ENCODE data around the gene SPTLC3. TPM values are rescaled to one million over a fixed set of nuclear protein-coding genes. Genes with fewer than 3 reads are reported as not detected.
A peak's percentile ranks its signal among the peaks of the same experiment; 100 is the strongest.

The SPTLC3 gene
- total RNA-seq, 1 experiment from 2014 or later, result 7.5 TPM

GRCh38 chr20:13102694-13103093 is 93.9 kb downstream of the SPTLC3 start:
- CTCF ChIA-PET, result interaction anchor here (0.6 kb wide), 1 partner anchor 11 kb away, joined by 3 read pairs; no protein-coding TSS in a partner anchor
- no peak for DNase-seq
- no peak for TF ChIP-seq CTCF (IDR thresholded peaks at IDR 0.05; ENCODE audit: unreplicated experiment)
- no peak overlapping the region for H3K4me3 Mint-ChIP-seq (ENCODE audit: low read depth, unreplicated experiment)
- intact Hi-C loops (cut with micrococcal nuclease; ENCODE audit: unreplicated experiment), result loop anchor here (10.0 kb wide), 1 partner anchor 98 kb away; the partner anchor contains the start of gene SPTLC3
- no TSS peak for BruUV-seq (replicated peaks)
- no peak overlapping the region for H3K27ac Mint-ChIP-seq (ENCODE audit: unreplicated experiment)
- no peaks in the 10 kb centered on the region for H3K9me3 Mint-ChIP-seq (ENCODE audit: low read depth, unreplicated experiment)
- no peaks in the 10 kb centered on the region for H3K27me3 Mint-ChIP-seq (ENCODE audit: unreplicated experiment)
- H3K4me1 Mint-ChIP-seq (ENCODE audit: low read depth, unreplicated experiment), result peaks cover 7% of the 10 kb centered on the region
- H3K36me3 Mint-ChIP-seq (ENCODE audit: insufficient read depth, unreplicated experiment), result no peaks in the 10 kb centered on the region

GRCh38 chr20:13105039-13105438 is 96.3 kb downstream of the SPTLC3 start:
- H3K9me3 Mint-ChIP-seq (ENCODE audit: low read depth, unreplicated experiment), result no peaks in the 10 kb centered on the region
- H3K4me3 Mint-ChIP-seq (ENCODE audit: low read depth, unreplicated experiment), result no peak overlapping the region
- CTCF ChIA-PET, result no interaction called here
- DNase-seq, result no peak
- intact Hi-C loops (cut with micrococcal nuclease; ENCODE audit: unreplicated experiment), result loop anchor here (10.0 kb wide), 1 partner anchor 100 kb away; the partner anchor contains the start of gene SPTLC3
- BruUV-seq (replicated peaks), result no TSS peak
- no peaks in the 10 kb centered on the region for H3K27me3 Mint-ChIP-seq (ENCODE audit: unreplicated experiment)
- H3K27ac Mint-ChIP-seq (ENCODE audit: unreplicated experiment), result no peak overlapping the region
- peaks cover 7% of the 10 kb centered on the region for H3K4me1 Mint-ChIP-seq (ENCODE audit: low read depth, unreplicated experiment)
- H3K36me3 Mint-ChIP-seq (ENCODE audit: insufficient read depth, unreplicated experiment), result no peaks in the 10 kb centered on the region
- no peak for TF ChIP-seq CTCF (IDR thresholded peaks at IDR 0.05; ENCODE audit: unreplicated experiment)

- CTCF ChIA-PET, result no interaction called here
- intact Hi-C loops (cut with micrococcal nuclease; ENCODE audit: unreplicated experiment), result loop anchor here (1.0 to 10.0 kb wide), 3 partner anchors 101 to 181 kb away; partner anchors contain the start of gene SPTLC3
Measured at GRCh38 chr20:13105864-13106457, 97.2 kb downstream of the SPTLC3 start.

GRCh38 chr20:13109658-13110057 is 100.9 kb downstream of the SPTLC3 start:
- BruUV-seq (replicated peaks), result no TSS peak
- no peak for TF ChIP-seq CTCF (IDR thresholded peaks at IDR 0.05; ENCODE audit: unreplicated experiment)
- H3K27me3 Mint-ChIP-seq (ENCODE audit: unreplicated experiment), result no peaks in the 10 kb centered on the region
- intact Hi-C loops (cut with micrococcal nuclease; ENCODE audit: unreplicated experiment), result loop anchor here (10.0 kb wide), 2 partner anchors 105 to 655 kb away; partner anchors contain the start of gene SPTLC3
- no peak for DNase-seq
- no peaks in the 10 kb centered on the region for H3K4me1 Mint-ChIP-seq (ENCODE audit: low read depth, unreplicated experiment)
- CTCF ChIA-PET, result no interaction called here
- H3K9me3 Mint-ChIP-seq (ENCODE audit: low read depth, unreplicated experiment), result no peaks in the 10 kb centered on the region
- H3K27ac Mint-ChIP-seq (ENCODE audit: unreplicated experiment), result no peak overlapping the region
- H3K4me3 Mint-ChIP-seq (ENCODE audit: low read depth, unreplicated experiment), result no peak overlapping the region
- H3K36me3 Mint-ChIP-seq (ENCODE audit: insufficient read depth, unreplicated experiment), result no peaks in the 10 kb centered on the region

More at GRCh38 chr20:13105864-13106457, 97.2 kb downstream of the SPTLC3 start:
- Mint-ChIP-seq H3K4me1 (ENCODE audit: low read depth, unreplicated experiment) (peaks cover 7% of the 10 kb centered on the region), H3K27me3 (ENCODE audit: unreplicated experiment) (no peaks in the 10 kb centered on the region), H3K27ac (ENCODE audit: unreplicated experiment) (no peak overlapping the region), H3K36me3 (ENCODE audit: insufficient read depth, unreplicated experiment) (no peaks in the 10 kb centered on the region), H3K9me3 (ENCODE audit: low read depth, unreplicated experiment) (no peaks in the 10 kb centered on the region), H3K4me3 (ENCODE audit: low read depth, unreplicated experiment) (no peak overlapping the region)
- no peak for DNase-seq
- peak; percentile 26 for TF ChIP-seq CTCF (IDR thresholded peaks at IDR 0.05; ENCODE audit: unreplicated experiment)
- no TSS peak for BruUV-seq (replicated peaks)
